Hepatic stellate cell (primary cell): ENCODE measurements around the gene KANK4.

Experiments
- DNase-seq: peaks from one replicate; pipeline ENCODE4 v3.0.0; 2011; ENCODE audit warnings: low spot score

KANK4 gene

DNA sequence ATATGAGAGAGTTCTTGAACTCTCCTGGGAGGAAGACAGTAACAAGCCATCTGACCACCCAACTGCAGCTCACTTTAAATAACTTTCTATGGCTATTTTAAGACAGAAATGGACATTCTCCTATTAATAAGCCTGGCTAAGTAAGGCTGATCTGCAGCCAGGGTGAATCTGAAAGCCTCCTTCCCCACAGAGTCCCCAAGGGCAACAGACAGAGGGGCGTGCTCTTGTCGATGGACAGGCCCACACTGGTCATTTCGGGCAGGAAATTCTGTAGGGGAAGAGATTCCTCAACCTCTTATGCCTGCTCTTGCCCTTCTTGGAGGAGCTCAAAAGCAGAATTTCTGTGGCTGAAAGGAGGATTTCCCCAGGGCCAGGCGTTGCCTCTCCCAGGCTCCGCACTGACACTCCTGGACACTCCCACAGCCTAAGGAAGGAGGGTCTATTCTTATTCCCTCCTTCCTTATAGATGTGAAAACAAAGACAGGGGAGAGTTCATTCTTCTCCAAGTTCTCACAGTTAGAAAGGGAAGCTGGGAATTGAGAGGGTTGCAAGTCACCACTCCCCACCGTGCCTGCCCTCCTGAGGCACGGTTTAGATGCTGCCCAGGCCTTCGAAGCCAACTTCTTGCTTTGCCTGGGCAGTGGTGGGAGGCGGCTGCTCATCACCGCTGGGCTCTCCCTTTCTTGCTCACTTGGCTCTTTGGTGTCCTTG, 17.9 kb upstream of the KANK4 start:
- peak; percentile 37 for DNase-seq

DNA sequence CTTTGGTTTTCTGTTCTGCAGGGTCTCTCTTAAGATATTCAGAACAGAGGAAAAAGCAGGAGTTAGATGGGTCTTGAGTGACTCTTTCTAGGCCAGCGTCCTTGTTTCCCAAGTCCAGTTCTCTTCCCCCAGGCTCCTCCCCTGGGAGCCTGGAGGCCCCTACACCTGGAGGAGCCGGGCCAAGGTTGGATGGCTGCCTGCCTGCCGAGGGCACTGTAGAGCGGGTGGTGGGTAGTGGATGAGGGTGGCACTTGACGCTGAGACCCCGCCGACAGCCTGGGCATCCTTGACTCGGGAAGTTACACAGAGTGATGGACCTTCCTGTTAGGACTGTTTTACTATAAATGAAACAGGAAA, 17.4 kb upstream of the KANK4 start:
- DNase-seq = no peak

DNA sequence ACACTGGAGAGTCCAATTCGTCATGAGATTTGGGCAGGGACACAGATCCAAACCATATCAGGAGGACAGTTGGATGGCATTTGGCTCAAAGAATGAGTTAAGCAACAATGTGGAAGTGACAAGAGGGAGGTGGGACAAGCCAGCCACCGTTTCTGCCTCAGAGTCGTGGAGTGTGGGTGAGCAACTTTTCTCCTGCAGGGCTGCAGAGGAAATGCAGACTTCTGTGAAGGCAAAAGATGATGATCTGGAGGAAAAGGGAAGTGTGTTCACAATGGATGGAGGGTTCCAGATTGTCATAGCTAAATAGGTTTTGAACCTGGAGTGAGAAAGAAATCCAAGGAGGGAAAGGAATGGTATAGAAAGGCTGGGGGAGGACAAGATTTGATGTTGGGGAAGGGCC, 16.4 kb upstream of the KANK4 start:
- DNase-seq = no peak

DNA sequence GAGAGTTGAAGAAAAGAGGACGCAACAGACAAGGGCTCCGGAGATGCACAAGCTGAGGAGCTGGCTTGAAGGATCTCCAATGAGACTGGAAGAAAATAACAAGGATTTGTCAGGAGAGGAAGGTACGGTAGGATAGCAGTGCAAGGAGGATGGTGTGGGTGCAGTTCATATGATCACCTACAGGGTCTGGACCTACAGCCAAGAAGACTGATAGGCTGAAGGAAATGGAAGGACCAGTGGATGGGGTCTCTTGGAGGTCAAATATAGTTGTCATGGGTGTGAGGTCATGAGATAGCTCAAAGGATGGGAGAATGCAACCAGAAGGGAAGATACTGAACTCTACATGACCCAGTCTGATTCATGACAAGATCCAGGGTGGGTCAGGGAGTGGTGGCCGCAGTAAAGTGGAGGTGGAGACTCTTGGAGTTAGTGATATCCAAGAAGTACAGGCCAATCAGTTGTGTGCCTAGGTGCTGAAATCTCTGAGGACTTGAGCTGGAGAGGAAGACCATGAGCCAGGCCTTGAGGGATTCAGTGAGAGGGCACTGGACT, 15.3 kb upstream of the KANK4 start:
- DNase-seq = no peak

DNA sequence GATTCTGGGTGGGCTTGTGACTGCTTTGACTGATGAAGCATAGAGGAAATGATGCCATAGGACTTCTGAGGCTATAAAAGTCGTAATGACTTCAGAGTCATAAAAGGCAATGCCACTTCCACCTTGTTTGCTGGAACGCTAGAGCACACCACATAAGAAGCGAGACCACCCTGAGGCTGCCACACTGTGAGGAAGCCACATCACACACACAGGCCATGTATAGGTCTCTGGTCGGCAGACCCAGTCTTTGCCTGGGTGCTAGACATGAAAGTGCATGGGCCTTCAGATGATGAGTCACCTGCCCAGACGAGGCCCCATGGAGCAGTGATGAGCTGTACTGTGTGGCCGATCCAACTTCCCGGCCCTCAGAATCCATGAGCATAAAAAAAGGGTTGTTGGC, 14.2 kb upstream of the KANK4 start:
- no peak for DNase-seq

DNA sequence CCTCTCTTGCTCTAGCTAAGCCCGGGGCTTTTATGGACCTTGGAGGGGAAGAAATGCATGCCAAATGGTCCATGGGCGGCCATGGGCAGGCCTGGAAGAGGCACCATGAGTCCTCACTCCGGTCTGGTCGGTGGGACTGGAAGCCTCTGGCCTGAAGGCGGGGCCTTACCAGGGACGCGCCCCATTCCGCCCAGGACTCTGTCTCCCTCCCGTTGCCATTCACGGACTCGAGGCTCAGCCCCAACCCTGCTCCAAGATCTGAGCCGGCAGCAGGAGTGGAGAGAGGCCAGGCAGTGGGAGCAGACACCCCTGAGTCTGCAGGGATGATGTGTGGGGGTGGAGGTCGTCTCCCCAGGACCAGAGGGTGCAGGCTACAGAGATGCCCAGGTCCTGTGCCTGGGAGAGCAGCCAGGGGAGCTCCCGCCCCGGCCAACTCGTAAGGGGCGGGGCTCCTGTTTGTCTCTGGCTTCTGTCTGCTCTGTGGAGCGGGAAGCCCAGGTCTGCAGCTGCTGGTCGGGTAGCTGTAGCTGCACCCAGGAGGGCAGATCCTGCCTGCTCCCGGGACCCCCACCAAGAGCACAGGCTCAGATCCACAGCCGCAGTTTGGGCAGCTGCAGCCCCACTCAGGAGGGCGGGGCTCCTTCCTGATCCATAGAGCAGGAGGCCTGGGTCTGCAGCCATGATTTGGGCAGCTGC, 8.3 kb upstream of the KANK4 start:
- no peak for DNase-seq

DNA sequence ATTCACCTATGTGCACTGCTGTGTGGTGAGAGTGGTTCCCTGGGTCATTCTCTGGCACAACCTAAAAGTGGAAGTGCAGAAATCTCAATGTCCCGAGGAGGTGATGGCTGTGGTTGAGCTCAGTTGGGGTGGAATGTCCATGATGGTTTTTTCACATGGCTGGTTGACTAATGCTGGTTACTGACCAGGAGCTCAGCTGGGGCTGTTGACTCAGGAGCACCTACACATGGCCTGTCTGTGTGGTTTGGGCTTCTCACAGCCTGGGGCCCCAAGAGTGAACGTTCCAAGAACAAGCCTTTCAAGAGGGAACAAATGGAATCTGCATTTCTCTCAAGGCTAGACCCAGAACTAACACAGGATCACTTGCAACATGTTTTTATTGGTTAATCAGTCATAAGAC, 6.4 kb upstream of the KANK4 start:
- DNase-seq = no peak

DNA sequence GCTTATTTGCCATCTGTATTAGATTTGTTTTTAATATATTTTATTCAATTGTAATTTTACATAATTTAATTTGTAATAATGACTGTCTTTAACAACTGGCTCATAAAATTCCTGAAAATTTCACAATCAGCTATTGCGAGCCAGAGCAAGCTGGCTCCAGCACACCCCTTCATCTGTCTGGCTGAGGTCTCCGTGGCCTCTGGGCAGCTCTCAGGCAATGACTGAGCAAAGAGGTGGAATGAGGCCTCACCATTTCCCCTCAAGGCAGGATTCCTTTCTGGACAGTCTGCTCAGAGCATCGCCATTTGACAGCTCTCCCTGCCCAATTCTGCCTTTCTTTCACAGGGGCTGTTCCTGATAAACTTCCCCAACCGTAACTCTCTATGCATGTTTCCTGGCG, 5.8 kb upstream of the KANK4 start:
- no peak for DNase-seq

DNA sequence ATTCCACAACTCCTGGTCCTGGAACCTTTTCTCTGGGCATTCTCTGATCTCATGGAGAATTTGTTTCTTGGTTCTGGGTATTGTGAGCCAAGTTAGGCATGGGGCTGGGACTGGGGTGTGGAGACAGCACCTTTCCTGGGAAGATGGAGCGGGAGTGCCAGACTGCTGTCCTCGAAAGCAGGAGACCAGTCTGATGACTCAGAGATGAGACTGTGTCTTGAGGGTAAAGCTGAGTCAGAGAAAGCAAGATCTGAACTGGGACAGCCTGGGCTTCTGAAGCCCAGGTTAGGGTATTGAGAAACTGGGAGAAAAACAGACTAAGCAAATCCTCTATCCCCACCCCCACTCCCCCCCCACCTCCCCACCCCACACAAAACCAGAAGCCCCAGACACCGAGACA, 2.2 kb upstream of the KANK4 start:
- peak; percentile 50 for DNase-seq

DNA sequence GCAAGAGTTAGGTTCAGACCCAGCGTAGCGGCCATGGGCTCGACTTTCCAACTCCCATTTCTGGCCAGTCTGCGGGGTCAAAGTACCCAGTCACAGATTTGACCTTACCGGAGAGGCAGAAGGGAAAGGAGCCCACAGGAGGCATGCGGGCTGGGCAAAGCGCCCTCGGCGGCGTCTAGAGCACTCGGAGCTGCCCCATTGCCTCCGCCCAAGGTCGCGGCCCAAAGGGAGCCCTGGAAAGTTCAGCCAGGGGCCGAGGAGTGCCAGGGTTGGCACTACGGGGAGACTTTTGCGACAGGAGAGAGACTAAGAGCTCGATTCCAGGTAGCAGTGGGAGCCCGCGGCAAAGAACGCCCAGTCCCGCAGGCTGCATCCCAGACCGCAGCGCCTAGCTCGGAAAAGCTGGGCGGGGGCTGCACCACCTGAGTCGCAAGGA, 896 bp downstream of the KANK4 start:
- DNase-seq = no peak

DNA sequence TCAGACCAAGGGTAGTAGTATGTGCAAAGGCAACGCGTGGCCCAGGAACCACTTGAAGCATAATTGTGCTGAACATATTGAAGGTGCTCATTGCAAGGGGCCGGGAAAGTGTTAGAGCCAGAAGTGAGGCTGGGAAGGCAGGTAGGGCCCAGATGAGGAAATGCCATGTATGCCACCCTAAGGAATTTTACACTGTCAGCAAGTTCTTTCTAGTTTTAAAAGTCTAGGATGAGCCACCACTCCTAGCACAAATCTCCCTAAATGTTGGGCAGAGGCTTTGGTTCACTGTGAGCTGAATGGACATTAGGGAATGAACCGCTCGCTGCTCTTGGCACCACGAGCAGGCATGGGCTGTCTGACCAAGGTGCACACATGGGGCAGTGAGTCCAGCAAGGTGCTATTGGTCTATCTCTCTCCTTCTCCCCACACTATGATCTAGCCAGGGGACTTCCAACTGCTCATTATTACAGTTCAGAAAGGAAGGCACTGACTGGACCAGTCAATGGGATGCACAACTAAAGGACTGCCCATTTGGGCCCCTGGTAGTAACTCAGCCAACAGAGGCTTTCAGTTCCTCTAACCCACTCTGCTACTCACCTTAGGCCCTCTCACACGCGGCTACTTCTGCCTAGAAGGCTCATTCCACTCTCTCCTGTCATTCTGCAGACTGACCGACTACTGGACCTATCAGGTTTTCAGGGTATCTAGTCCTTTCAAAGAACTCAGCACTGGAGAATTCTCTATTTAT, 2.0 kb downstream of the KANK4 start:
- DNase-seq = no peak

DNA sequence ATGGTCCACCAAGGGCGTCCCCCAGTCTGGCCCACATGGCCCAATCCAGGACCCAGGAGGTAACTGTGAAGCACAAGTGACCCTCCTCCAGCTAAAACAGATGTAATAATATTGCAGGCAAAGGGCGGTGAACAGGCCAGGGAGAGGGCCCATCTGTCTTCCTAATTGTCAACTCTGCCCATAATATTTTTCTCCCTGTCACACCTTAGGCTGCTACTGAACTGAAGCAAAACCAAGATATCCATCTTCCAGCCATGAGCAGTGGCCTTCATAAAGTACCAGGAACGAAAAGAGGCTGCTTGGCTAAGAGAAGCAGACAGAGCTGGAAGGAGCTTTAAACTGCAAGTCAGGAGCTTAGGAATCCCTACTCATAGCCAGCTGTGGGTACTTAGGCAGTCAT, 3.1 kb downstream of the KANK4 start:
- no peak for DNase-seq

DNA sequence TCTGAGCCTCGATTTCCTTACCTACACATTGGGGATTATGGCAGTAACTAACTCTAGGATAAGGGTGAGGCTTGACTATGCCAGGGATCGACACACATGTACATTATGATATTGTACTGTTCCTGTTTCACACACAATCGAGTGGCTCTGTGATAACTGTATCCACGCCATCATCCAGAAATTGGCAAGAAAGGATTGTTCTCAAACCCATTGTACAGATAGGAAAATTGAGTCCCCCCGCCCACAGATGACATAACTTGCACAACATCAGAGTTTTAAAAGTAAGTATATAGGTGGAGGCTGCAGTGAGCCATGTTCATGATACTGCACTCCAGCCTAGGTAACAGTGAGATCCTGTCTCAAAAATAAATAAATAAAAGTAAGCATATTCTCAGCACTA, 3.8 kb downstream of the KANK4 start:
- DNase-seq = no peak

DNA sequence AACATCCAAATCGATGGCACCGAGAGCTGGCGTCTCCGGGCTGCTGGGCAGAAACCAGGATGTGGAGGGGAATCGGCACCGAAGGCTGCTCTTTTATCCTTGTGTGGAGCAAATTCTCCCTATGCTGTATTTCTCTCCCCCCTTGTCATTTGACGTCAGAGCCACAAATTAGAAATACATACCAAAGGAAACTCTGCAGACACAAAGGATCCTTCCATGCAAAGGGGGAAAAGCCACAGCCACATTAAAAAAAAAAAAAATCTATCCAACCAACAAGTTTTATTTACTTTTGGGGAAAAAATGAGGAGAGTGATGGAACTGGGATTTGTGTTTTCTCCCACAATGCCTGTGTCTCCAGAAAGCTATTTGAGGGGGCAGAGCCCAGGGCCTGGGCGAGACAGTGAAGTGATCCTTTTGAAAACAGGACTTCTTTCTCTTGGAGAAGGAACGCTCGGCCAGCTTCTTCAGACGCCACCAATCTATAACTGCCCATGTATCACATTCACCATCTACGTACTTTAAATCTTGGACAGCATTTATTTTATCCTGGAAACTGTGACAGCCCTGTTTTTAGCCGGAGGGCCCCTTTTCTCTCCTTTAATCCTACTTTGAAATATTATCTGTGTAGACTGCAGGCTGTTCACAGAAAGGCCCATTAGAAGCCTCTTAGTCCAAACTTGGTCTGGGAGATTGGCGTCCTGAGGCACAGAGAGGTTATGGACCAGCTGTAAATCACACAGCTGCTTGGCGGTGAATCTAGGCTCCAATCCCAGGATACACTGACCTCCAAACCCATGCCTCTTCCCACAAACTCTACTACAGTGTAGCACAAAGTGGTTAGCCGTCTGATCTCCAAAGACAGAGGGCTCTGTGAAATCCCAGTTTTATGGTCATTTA, 4.5 kb downstream of the KANK4 start:
- no peak for DNase-seq

DNA sequence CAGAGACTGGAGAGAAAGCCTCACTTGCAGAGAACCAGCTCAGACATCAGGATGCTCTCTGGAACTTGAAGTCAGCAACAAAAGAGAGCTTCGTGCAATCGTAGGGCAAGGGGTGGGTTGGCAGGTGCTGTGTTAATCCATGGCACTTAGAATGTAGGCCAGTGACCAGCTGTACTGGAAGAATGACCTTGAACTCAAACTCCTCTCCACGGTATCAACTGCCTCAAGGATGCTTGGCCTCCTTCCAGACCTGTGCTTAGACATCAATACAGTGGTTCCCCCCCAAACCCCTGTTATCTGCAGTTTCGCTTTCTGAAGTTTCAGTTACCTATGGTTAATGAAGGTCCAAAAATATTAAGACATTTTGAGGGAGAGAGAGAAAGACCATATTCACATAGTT, 6.5 kb downstream of the KANK4 start:
- DNase-seq = no peak

DNA sequence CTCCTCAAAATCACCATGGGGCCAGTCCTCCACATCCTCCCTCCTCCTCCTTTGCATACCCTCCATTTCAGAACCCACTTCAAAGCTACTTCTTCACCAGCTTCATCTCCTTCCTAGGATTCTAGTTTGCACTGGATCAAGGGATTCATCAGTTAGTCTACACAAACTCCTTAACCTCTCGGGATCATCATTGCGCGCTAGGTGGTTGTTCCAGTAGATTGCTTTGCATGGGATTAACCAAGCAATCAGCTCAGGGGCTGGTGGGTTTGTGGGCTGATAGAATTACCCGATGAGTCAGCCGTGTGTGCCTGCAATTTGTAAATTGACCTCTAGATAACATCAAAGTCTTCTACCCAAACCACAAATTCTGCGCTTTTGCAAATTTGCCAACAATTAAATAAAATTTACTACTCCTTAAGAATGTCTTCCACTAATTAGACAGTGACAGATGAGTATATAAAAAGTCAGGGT, 7.7 kb downstream of the KANK4 start:
- DNase-seq = no peak

DNA sequence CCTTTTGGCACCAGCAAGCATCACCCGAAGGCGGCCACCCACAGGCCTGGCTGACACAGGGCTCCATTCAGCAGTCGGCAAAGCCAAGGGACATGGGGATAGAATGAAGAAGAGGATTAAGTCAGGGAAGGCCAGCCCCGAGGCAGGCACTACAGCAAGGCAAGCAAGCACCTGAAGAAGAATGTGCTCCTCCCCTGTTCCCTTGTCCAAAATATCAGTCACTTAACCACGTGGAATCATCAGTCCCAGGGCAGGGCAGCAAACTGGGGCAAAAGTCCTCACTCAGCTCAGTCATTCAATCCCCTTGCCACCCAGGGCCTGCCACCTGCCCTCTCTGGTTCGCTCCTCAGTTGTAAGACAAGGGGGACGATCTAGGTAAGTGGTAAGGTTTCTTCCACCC, 9.3 kb downstream of the KANK4 start:
- DNase-seq = no peak

DNA sequence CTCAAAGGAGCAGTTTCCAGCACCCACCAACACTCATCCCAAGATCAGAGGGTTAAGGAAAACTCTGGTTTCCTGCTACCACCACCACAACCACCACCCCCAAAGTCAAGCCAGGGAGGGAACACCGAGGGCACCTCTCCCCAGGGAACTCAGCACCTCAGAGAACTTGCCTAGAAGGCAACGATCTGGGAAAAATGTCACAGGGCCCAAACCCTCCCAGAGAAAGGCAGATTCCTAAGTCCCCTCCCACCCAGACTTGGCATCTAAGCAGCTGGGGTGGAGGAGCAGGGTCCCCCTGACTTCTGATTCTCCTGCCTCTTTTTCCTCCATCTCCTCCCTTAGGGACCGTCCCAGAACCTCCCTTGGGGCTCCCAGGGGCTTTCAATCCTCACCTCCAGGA, 10.6 kb downstream of the KANK4 start:
- no peak for DNase-seq

DNA sequence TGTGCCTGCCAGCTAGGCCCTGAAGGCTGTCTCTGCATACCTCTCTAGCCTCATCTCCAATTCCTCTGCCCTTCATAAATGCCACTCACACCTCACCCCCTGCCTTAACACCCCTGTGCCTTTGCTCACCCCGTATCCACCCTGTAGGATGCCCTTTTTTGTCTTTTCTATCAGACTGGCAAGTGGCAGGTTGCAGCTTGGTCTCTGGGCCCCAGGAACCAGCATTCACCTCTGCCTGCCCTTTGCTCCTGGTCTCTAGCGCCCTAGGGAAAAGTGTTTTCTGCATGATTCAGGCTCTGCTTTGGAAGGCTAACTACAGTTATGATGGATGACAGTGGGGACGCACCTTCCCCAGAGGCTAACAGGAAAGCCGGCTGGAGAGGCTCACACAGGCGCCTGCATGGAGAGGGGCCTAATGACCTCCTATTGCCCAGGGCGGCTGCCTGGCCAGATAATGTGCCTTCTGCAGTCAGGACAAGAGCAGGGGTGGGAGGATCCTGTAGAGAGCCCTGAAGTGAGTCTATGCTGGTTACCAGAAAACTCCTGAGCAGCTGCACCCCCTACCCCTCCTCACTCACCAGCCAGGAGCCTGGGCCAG, 11.2 kb downstream of the KANK4 start:
- no peak for DNase-seq

DNA sequence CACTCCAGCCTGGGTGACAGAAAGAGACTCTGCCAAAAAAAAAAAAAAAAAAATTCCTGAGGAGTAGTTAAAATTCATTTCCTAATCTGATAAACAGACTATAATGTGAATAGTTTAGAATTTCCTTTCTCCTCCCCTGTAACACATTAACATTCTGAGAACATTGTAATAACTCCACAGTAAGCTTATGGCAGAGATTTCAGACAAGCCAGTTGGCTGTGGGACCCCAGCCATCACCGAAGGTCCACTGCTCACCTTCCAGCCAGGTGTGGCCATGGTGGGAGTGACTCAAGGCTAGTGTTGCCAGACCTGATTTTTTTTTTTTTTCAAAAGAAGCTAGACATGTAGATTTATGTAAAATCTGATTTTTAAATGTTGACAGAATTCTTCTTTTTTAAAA, 11.8 kb downstream of the KANK4 start:
- no peak for DNase-seq

DNA sequence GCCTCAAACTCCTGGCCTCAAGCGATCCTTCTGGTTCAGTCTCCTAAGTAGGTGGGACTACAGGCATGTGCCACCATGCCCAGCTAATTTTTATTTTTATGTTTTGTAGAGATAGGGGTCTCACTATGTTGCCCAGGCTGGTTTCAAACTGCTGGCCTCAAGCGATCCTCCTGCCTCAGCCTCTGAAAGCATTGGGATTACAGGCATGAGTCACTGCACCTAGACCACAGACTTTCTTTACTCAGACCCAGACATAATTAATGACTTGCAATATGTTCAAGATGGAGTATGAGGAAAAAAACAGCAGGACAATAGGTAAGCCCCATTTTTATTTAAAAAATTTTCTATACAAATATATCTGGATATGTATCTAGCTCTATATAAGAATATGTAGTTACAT, 13.2 kb downstream of the KANK4 start:
- DNase-seq = no peak

DNA sequence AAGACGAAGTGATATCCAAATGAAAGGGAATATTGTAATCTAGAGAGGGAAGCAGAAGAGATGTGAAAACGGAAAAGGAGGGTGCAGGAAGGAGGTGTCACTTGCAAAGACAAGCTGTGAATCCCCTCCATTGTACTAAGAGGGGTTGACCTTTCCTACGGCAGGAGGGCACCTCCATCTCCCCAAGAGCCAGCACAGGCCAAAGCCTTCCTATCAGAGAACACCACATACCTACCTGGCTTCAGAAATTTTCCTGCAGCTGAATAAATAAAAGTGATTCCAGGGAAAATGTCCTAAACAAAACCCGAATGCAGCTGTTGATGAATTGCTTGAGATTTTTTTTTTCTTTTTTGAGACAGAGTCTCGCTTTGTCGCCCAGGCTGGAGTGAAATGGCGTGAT, 14.3 kb downstream of the KANK4 start:
- no peak for DNase-seq
